ENCODE measurements around the gene PYGM.

DNA sequence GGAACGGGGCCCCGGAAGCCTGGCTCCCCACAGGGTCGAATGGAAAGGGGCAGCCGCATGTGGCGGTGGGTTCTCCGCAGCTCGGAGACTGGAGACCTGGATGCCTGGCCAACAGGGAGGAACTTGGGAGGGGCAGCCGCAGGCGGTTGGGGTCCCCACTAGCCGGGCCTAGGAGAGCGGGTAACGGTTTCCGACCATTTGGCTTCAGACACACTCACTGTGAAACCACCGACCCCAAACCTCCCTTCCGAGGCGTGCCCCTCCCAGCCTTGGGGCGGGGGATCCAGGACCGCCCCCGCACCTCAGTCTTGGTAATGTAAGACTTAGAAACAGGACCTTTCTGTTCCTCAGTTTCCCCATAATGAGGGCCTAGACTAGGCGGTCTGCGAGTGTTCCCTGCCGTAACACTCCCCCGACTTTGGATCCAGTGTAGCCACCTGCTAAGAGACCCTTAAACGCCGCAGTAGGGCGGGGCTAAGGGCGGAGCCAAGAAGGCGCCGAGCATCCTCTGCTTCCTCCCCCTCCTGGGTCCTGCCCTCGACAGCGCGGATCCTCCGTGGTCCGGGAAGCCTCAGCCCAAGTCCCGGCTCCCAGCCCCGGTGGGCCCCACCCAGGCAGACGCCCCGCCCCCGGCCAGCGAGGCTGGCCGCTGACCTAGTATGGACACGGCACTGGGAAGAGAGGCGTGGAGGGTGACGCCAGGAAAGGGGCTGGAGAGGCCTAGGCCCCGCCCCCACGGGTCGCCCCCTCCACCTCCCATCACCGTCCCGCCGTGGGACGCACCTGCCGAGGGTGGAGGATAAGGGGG, 14.0 kb downstream of the PYGM start:
- TF ChIP-seq, protein P1, sequence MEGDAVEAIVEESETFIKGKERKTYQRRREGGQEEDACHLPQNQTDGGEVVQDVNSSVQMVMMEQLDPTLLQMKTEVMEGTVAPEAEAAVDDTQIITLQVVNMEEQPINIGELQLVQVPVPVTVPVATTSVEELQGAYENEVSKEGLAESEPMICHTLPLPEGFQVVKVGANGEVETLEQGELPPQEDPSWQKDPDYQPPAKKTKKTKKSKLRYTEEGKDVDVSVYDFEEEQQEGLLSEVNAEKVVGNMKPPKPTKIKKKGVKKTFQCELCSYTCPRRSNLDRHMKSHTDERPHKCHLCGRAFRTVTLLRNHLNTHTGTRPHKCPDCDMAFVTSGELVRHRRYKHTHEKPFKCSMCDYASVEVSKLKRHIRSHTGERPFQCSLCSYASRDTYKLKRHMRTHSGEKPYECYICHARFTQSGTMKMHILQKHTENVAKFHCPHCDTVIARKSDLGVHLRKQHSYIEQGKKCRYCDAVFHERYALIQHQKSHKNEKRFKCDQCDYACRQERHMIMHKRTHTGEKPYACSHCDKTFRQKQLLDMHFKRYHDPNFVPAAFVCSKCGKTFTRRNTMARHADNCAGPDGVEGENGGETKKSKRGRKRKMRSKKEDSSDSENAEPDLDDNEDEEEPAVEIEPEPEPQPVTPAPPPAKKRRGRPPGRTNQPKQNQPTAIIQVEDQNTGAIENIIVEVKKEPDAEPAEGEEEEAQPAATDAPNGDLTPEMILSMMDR (IDR thresholded peaks at IDR 0.05): no peak
- TF ChIP-seq POLR2A (IDR thresholded peaks at IDR 0.05): peak in 1 of 2 donors; percentile 32
- no peak for TF ChIP-seq POLR2AphosphoS5 (IDR thresholded peaks at IDR 0.05)
